Osteoblast (primary cell): ENCODE results near the gene AOAH. TPM values are rescaled to one million over a fixed set of nuclear protein-coding genes. Genes with fewer than 3 reads are reported as not detected.
"Not testable (repeated sequence)": the region's sequence is repeated elsewhere in the genome, so short reads cannot be mapped to it uniquely, and the experiment has no call there.

Source experiments
- DNase-seq: peaks from one replicate; pipeline ENCODE4 v3.0.0; 2011; ENCODE audit warnings: low spot score, mixed read lengths; ENCODE audit not compliant: insufficient read length; ENCODE audit errors: missing footprints
- H2AFZ ChIP-seq: 2 replicates; pipeline ENCODE4 v1.6.0; 2011; ENCODE audit warnings: mild to moderate bottlenecking, low read length
- H3K27ac ChIP-seq: 2 replicates; pipeline ENCODE4 v1.5.1; 2011; ENCODE audit warnings: mild to moderate bottlenecking, low read depth, low read length, moderate library complexity
- H3K27me3 ChIP-seq: 2 replicates; pipeline ENCODE4 v1.6.0; 2012; ENCODE audit warnings: mild to moderate bottlenecking, control low read depth, inconsistent platforms, low read length, moderate library complexity; ENCODE audit not compliant: insufficient read depth
- H3K36me3 ChIP-seq: 2 replicates; pipeline ENCODE4 v1.5.1; 2011; ENCODE audit warnings: mild to moderate bottlenecking, low read length, control low read depth, moderate library complexity; ENCODE audit not compliant: insufficient read depth
- H3K4me1 ChIP-seq: 2 replicates; pipeline ENCODE4 v1.5.1; 2011; ENCODE audit warnings: mild to moderate bottlenecking, low read length, control low read depth, moderate library complexity; ENCODE audit not compliant: insufficient read depth
- H3K4me2 ChIP-seq: 2 replicates; pipeline ENCODE4 v1.6.0; 2011; ENCODE audit warnings: mild to moderate bottlenecking, low read length; ENCODE audit not compliant: insufficient read depth
- H3K4me3 ChIP-seq: fragments of 200-600 bp; sonication (generic); 3 replicates; pipeline ENCODE4 v1.5.1; 2012; ENCODE audit warnings: mild to moderate bottlenecking, low read length, inconsistent platforms; ENCODE audit not compliant: insufficient read depth
- H3K79me2 ChIP-seq: 2 replicates; pipeline ENCODE4 v1.6.0; 2012; ENCODE audit warnings: mild to moderate bottlenecking, low read length, control low read depth, inconsistent platforms; ENCODE audit not compliant: insufficient read depth
- H3K9me3 ChIP-seq: 2 replicates; pipeline ENCODE4 v1.5.1; 2011; ENCODE audit warnings: low read depth, low read length, control low read depth
- H4K20me1 ChIP-seq: 2 replicates; pipeline ENCODE4 v1.6.0; 2012; ENCODE audit warnings: mild to moderate bottlenecking, low read length, control low read depth; ENCODE audit not compliant: insufficient read depth
- total RNA-seq: library from RNA; depleted of rRNA; stranded (reverse); fragments of >200 nt; gene quantifications from 2 replicates; pipeline ENCODE4 v1.2.3, GENCODE V29; 2012
- TF ChIP-seq, protein P1 (sequence below): IDR thresholded peaks from 2 replicates; pipeline ENCODE4 v1.5.1; 2011; ENCODE audit warnings: mild to moderate bottlenecking, low read depth, low read length, moderate library complexity; ENCODE audit errors: extremely low read depth

AOAH gene
- total RNA-seq, 1 donor: under 0.01 TPM

DNA sequence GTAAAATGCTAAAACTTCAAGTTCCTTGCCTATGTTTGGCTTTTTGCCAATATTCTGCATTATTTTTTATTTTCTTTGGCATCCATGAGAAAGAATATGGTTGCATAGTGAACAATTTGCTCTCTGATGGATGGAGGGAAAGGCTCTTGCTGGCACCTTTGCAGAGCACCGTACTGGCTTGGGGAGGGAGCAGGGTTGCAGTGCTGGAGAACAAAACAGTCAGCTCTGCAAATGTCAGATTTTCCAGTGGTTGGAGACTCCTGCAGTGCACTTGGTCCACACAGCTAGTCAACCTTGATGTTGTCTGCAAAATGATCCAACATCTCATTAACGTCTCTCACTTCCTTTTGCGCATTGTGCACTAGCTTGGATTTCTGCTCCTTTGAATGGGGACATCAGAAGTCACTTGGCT lies 233.9 kb downstream of the AOAH start:
- no peak for DNase-seq

DNA sequence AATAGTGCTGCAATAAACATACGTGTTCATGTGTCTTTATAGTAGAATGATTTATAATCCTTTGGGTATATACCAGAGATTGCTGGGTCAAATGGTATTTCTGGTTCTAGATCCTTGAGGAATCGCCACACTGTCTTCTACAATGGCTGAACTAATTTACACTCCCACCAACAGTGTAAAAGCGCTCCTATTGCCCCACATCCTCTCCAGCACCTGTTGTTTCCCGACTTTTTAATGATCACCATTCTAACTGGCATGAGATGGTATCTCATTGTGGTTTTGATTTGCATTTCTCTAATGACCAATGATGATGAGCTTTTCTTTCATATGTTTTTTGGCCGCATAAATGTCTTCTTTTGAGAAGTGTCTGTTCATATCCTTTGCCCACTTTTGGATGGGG lies 235.6 kb downstream of the AOAH start:
- not testable (repeated sequence) for H3K9me3 ChIP-seq, H4K20me1 ChIP-seq

More for the DNA sequence above, 233.9 kb downstream of the AOAH start:
- H3K27me3 ChIP-seq: peaks cover 4% of the 10 kb centered on the region
- H2AFZ ChIP-seq: no peak overlapping the region
- TF ChIP-seq, protein P1, sequence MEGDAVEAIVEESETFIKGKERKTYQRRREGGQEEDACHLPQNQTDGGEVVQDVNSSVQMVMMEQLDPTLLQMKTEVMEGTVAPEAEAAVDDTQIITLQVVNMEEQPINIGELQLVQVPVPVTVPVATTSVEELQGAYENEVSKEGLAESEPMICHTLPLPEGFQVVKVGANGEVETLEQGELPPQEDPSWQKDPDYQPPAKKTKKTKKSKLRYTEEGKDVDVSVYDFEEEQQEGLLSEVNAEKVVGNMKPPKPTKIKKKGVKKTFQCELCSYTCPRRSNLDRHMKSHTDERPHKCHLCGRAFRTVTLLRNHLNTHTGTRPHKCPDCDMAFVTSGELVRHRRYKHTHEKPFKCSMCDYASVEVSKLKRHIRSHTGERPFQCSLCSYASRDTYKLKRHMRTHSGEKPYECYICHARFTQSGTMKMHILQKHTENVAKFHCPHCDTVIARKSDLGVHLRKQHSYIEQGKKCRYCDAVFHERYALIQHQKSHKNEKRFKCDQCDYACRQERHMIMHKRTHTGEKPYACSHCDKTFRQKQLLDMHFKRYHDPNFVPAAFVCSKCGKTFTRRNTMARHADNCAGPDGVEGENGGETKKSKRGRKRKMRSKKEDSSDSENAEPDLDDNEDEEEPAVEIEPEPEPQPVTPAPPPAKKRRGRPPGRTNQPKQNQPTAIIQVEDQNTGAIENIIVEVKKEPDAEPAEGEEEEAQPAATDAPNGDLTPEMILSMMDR: no peak
- H3K36me3 ChIP-seq: no peaks in the 10 kb centered on the region
- H3K9me3 ChIP-seq: no peaks in the 10 kb centered on the region
- no peaks in the 10 kb centered on the region for H3K4me1 ChIP-seq
- H3K79me2 ChIP-seq: no peaks in the 10 kb centered on the region
- H3K4me3 ChIP-seq: no peak overlapping the region
- H4K20me1 ChIP-seq: no peaks in the 10 kb centered on the region
- no peak overlapping the region for H3K4me2 ChIP-seq
- H3K27ac ChIP-seq: no peak overlapping the region

DNA sequence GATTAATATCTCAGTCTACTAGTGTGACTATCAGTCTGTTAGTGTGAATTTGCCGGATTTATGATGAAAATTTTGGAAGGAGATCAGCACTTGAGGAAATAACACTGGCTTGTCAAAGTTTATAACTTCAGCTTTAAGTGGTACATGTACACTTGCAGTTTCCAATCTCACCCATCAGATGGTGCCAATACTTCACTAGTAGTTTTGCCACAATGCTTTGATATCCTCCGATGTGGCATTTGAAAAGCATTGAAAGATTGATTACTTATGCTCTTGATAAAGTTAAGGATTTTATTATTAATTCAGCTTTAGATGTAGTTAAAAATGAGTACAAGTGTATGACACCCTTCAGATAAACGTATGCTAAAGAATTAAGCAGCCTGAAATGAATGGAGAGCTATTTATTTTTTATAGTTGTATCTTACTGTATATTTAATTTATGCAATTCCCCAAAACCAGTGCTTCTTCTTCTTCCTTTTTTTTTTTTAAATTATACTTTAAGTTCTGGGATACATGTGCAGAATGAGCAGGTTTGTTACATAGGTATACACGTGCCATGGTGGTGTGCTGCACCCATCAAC lies 236.4 kb downstream of the AOAH start:
- DNase-seq: no peak
- no peaks in the 10 kb centered on the region for H4K20me1 ChIP-seq

More for the DNA sequence above, 235.6 kb downstream of the AOAH start:
- not testable (repeated sequence) for H2AFZ ChIP-seq, H3K27me3 ChIP-seq, H3K36me3 ChIP-seq, H3K4me2 ChIP-seq, H3K79me2 ChIP-seq, DNase-seq, H3K27ac ChIP-seq, H3K4me1 ChIP-seq, H3K4me3 ChIP-seq

DNA sequence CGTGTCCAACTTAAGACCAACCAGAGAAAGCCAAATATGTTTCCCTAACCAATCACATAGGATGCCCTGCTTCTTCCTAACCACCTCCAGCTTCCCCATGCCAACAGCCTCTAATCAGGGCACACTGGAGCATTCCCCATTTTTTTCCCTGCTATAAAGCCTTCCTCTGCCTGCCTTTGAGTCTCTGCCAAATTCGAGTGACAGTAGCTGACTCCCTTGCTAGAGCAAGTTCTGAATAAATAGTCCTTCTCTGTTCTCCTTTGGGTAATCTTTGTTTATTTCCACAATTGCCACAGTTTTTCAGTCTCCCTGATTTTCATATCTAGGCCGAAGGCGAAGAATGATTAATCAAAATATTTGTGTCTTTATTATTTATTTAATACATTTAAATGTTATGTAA lies 238.0 kb downstream of the AOAH start:
- no peak overlapping the region for H3K4me2 ChIP-seq
- no peaks in the 10 kb centered on the region for H3K9me3 ChIP-seq
- no peaks in the 10 kb centered on the region for H3K79me2 ChIP-seq
- H3K27ac ChIP-seq: no peak overlapping the region
- H2AFZ ChIP-seq: no peak overlapping the region
- H3K4me3 ChIP-seq: no peak overlapping the region
- DNase-seq: no peak
- no peaks in the 10 kb centered on the region for H4K20me1 ChIP-seq
- no peaks in the 10 kb centered on the region for H3K4me1 ChIP-seq
- peaks cover 2% of the 10 kb centered on the region for H3K27me3 ChIP-seq
- H3K36me3 ChIP-seq: no peaks in the 10 kb centered on the region
- TF ChIP-seq, protein P1: no peak

More for the DNA sequence above, 236.4 kb downstream of the AOAH start:
- H2AFZ ChIP-seq: no peak overlapping the region
- H3K4me1 ChIP-seq: no peaks in the 10 kb centered on the region
- H3K4me2 ChIP-seq: no peak overlapping the region
- H3K36me3 ChIP-seq: no peaks in the 10 kb centered on the region
- H3K4me3 ChIP-seq: no peak overlapping the region
- no peak overlapping the region for H3K27ac ChIP-seq
- H3K9me3 ChIP-seq: no peaks in the 10 kb centered on the region
- TF ChIP-seq, protein P1: peak; percentile 77
- no peaks in the 10 kb centered on the region for H3K79me2 ChIP-seq
- H3K27me3 ChIP-seq: peaks cover 4% of the 10 kb centered on the region
